HG02610 (cell line): ENCODE data around the gene OGG1.

Source experiments
- ATAC-seq: cut with Tn5 transposase; IDR thresholded peaks from one replicate; pipeline ENCODE4 v1.9.1; 2021; ENCODE audit warnings: mild to moderate bottlenecking, moderate library complexity; ENCODE audit not compliant: unreplicated experiment

The OGG1 gene

DNA sequence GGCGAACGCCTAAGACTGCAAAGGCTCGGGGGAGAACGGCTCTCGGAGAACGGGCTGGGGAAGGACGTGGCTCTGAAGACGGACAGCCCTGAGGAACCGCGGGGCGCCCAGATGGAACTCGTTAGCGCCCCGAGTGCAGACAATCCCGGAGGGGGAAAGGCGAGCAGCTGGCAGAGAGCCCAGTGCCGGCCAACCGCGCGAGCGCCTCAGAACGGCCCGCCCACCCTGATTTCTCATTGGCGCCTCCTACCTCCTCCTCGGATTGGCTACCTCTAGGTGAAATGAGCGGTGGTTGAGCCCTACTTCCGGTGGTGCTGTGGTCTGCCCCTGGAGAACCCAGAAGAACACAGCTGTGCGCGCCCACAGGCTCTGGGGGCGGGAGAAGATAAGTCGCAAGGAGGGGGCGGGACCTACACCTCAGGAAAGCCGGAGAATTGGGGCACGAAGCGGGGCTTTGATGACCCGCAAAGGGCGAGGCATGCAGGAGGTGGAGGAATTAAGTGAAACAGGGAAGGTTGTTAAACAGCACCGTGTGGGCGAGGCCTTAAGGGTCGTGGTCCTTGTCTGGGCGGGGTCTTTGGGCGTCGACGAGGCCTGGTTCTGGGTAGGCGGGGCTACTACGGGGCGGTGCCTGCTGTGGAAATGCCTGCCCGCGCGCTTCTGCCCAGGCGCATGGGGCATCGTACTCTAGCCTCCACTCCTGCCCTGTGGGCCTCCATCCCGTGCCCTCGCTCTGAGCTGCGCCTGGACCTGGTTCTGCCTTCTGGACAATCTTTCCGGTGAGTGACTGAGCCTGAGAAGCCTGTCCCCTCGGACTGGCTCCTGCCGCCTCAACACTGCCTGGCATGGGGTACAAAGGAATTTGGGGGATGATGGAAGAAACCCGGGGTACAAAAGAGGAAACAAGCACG is at the start of gene OGG1:
TSS of gene OGG1 (plus strand) at position 308 of the 911 bp plus-strand sequence. CDS start at position 643, 335 bp downstream.
- ATAC-seq = peak; percentile 95

DNA sequence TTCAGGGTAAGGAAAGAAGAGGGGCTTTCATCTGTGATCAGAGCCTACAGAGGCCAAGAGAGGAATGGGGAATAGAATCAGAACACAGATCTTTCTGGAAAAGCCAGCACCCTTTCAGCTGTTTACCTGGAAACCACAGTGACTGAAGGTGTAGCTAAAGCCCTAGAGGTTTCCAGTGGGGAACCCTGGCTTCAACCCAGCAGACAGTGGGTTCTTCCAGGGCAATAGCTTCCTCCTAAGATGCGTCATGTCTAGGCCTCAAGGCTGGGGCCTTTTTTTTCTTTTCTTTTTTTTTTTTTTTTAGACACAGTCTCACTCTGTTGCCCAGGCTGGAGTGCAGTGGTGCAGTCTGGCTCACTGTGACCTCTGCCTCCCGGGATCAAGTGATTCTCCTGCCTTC is 49.2 kb upstream of the OGG1 start:
- no peak for ATAC-seq

DNA sequence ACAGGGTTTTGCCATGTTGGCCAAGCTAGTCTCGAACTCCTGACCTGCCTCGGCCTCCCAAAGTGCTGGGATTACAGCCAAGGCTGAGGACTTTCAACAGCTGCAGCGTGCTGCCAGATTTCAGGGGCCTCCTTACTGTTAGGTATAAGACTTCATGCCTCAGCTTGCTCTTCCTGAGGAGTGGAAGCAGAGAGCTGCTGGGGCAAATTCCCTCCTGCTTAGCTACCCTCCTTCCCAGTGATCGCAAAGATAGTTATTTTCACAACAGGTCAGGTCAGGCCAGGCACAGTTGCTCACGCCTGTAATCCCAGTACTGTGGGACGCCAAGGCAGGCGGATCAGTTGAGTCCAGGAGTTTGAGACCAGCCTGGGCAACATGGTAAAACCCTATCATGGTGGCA is 48.7 kb upstream of the OGG1 start:
- ATAC-seq = no peak

- ATAC-seq = no peak
Observed at GRCh38 chr3:9701711-9702110, 48.0 kb upstream of the OGG1 start.

GRCh38 chr3:9703240-9703639 is 46.5 kb upstream of the OGG1 start:
- no peak for ATAC-seq

DNA sequence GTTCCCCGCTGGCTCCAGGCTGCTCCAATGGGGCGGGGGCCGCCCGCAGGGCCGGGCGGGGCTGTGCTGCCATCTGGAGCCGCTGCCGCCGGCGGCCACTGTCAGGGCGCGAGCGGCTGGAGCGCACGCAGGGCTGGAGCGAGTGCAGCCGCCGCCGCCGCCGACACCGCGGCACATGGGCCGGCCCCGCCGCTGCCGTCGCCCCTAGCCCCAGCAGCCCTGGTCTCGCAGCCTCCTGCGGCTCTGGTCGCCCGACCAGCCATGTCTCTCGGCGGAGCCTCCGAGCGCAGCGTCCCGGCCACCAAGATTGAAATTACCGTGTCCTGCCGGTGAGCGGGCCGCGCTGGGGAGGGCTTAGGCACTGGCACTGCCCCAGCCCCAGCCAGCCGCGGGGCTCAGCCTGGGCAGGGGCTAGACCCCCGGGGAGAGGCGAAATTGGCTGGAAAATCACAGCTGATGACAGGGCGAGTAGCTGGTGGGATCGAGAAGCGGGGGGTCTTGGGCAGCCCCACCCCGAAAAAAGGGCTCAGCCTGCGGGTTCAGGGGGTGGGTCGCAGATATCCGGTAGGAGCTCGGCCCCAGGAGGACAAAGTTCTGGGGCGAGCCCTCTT is 45.9 kb upstream of the OGG1 start, which contains the start of gene CPNE9:
TSS of gene CPNE9 (plus strand) at position 98 of the 611 bp plus-strand sequence. CDS start at position 262, 164 bp downstream.
- ATAC-seq = no peak

GRCh38 chr3:9704347-9705322 is 45.1 kb upstream of the OGG1 start:
- ATAC-seq = no peak

GRCh38 chr3:9710174-9710739 is 39.5 kb upstream of the OGG1 start:
- ATAC-seq = no peak

GRCh38 chr3:9712415-9712814 is 37.3 kb upstream of the OGG1 start:
- no peak for ATAC-seq

GRCh38 chr3:9713142-9713541 is 36.6 kb upstream of the OGG1 start:
- no peak for ATAC-seq

- no peak for ATAC-seq
Observed at GRCh38 chr3:9715136-9715535, 34.6 kb upstream of the OGG1 start.

DNA sequence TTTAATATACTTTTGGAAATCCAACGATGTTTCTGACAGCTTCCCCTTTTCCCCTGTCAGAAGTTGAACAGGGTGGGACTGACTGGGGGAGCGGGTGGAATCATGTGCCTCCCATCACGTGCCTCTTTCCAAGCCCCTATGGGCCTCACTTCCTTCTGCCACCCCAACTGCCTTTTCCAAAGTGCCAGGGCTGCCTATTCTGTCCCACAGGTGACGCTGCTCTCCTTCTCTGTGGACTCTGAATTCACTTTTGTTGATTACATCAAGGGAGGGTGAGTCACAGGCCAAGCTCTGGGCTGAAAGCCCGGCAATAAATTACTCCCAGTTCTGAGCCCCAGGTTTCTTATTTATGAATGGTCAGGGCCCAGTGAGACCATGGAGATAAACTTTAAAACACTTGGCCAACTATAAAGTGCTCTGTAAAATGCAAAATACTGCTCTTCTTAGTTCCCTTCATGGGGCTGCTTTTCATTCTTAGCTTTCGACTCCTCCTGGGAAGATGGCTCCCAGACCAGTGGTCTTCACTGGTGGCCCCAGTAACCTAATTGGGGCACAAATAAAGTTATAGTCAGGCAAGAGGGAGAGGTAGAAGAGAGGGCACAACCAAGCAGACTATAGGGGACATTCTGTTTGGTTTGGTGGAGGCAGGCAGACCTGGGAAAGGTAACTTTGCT is 33.9 kb upstream of the OGG1 start:
- ATAC-seq = no peak

DNA sequence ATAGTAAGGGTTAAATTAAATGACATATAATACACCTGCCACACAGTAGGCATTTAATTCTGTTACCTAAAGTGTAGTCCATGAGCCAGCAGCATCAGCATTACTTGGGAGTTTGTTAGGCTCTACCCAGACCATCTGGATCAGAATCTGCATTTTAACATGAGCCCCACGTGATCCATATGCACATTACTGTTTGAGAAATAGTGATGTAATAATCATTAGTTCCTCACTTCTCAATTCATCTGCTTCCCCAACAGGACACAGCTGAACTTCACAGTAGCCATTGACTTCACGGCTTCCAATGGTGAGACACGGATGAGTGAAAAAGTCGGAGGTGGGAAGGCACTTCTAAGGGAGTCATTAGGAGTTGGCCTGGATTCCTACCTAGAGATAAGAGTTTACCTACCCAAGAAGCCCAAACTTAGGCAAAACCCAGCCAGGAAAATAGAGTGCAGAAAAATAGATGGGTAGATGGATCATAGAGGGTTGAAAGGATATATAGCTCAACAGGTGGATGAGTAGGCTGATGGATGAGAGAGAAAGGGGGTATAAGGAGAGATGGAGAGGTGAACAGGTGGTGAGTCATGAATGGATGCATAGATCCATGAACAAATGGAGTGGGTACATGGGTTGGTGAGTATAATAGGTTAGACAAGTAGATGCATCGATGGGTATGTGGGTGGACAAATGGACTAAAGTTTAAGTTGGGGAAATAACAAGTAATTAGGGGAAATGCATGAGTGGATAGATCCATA is 32.8 kb upstream of the OGG1 start:
- no peak for ATAC-seq

GRCh38 chr3:9717563-9717962 is 32.2 kb upstream of the OGG1 start:
- ATAC-seq = no peak

DNA sequence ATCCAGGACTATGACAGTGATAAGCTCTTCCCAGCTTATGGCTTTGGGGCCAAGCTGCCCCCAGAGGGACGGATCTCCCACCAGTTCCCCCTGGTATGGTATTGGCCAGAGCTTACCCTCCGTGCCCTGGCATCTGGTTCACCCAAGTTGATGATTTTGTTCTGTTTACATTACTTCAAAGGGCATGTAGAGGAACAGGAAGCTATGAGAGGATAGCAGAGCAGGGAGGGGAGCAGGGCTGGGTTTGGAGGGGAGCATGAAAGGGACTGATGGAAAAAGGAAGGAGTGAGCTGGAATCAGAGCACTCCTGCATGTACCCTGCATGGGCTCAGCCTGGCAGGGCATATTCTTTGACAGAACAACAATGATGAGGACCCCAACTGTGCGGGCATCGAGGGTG is 31.6 kb upstream of the OGG1 start:
- ATAC-seq = no peak

DNA sequence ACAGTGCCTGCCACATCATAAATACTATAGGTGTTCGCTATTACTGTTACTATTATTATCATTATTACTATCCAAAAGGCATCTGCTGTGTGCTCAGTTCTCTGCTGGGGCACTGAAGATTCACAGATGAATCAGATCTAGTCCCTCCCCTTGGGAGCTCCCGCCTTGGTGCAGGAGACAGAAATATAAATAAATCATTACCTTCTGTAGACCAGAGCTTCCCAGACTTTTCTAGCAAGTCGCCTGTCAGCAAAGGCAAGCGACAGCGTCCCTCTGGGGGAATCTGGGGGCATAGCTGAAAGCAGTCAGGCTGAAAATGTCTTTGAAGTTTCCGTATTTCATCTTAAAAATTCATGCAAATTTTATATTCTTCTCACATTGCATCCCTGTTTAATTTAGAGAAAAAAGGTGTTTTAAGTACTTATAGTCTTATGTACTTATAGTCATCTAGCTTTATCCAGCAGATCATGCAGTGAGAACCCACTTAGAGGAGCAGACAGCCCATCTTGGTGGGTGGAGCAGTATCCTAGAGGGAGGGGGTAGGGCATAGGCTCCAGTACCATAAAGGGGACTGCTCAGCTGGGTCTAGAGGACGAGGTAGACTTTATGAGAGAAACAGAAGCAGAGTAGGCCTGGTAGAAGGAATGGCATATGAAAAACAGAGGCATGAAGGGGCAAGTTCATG is 28.6 kb upstream of the OGG1 start:
- no peak for ATAC-seq

DNA sequence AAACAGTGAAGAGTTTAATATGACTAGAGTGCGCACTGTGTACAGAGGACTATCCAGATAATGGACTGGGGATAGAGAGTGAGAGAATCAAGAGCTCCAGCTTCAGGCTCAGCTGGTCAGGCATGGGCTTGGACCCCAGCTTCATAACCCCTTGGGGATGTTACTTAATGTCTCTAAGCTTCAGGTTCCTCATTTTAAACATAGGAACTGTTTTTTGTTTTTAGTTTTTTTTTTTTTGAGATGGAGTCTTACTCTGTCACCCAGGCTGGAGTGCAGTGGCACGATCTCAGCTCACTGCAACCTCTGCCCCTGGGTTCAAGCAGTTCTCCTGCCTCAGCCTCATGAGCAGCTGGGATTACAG is 28.1 kb upstream of the OGG1 start:
- no peak for ATAC-seq

DNA sequence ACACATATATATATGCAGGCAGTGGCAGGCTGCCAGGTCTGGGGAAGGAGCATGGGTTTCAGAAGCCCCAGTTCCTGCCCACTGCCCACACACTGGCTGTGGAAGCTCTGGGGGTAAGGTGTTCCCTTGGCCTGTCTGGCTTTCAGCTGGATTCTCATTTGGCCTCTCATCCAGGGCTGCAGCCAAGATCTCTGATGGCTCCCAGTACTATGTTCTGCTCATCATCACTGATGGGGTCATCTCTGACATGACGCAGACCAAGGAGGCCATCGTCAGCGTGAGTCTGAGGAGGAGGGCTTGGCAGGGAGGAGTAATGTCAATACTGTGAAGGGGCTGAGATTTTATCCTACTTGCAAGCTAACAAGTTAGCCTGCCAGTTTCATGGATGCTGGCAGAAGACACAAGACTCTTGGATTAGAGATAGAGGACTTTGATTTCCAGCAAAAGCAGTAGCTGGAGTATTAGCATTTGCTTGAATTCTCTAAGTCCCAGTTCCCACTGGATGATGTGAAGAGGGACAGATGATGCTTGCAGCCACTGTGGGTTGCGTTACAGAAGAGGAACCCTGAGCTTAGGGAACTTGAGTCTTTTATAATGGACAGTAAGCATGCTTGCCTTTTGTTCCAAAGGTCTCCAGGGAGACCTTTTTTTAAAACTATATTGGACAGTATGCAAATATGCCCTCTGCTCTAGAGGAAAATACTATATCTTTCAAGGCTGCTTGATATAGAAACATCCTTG is 23.8 kb upstream of the OGG1 start:
- ATAC-seq = no peak
